Spinal cord (tissue), 10 donors: ENCODE results near the gene ARSG. TPM values are rescaled to one million over a fixed set of nuclear protein-coding genes. Genes with fewer than 3 reads are reported as not detected.

ENCODE experiments used
- DNase-seq, 6 donors: peaks; one replicate each; pipeline versions ENCODE4 v3.0.0 to v3.0.0-alpha.2; 2013 to 2015; ENCODE audit warnings: low spot score in 6 of 6, low read depth in 4 of 6
- H3K27ac ChIP-seq: one replicate; pipeline ENCODE4 v1.5.1; 2013; ENCODE audit warnings: low read depth, low read length, control low read depth
- H3K27me3 ChIP-seq: one replicate; pipeline ENCODE4 v1.6.1; 2013; ENCODE audit warnings: low read length; ENCODE audit not compliant: control insufficient read depth, insufficient read depth
- H3K36me3 ChIP-seq: one replicate; pipeline ENCODE4 v1.6.1; 2013; ENCODE audit warnings: low read length; ENCODE audit not compliant: control insufficient read depth, insufficient read depth
- H3K4me1 ChIP-seq: one replicate; pipeline ENCODE4 v1.6.1; 2013; ENCODE audit warnings: low read length; ENCODE audit not compliant: control insufficient read depth, insufficient read depth
- H3K4me3 ChIP-seq: one replicate; pipeline ENCODE4 v1.5.1; 2013; ENCODE audit warnings: low read depth, low read length, control low read depth
- H3K9me3 ChIP-seq: one replicate; pipeline ENCODE4 v1.6.1; 2013; ENCODE audit warnings: low read length; ENCODE audit not compliant: control insufficient read depth, insufficient read depth
- WGBS: methylation state at CpG from one replicate; pipeline ENCODE4 v1.1.5; 2013; ENCODE audit warnings: missing lambda C conversion rate; ENCODE audit not compliant: insufficient coverage; 5-methylcytosine and 5-hydroxymethylcytosine counted together
- polyA plus RNA-seq, 2 donors: library from polyadenylated mRNA; unstranded; fragments of 120-200 nt; gene quantifications; one replicate each; pipeline ENCODE4 v1.2.1, GENCODE V29; 2013; ENCODE audit not compliant: insufficient read length in 2 of 2
- total RNA-seq, 2 donors: library from RNA; depleted of rRNA in 1 of 2; stranded (reverse); fragments of 120-200 nt in 1 of 2; fragments of >200 nt in 1 of 2; gene quantifications; one replicate each; pipeline versions ENCODE4 v1.2.3 to v1.2.4, GENCODE V29; 2013 to 2014
- donor health status: healthy.

Gene ARSG
- total and polyA plus RNA-seq, 4 donors, result 8.2 to 18.8 (median 9.9) TPM

DNA sequence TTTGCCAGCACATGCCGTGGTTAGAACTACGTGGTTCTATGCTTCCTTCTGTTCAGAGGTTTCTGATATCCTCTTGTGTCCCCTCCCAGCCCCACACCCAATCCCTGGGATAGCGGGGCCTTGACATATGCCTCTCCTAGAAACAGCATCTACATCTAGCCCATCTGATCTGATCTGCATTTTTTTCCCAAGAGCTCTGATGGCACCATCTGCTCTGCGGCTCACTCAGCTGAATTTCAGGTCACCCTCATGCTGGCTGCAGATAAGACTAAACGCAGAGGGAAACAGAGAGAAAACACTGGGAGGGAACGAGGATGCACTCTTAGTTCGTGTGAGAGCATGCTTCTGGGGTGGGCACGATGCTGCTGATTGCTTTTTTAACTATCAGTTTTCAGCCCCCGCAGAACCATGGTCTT is 155.3 kb downstream of the ARSG start:
- H3K4me3 ChIP-seq, result no peak overlapping the region
- H3K9me3 ChIP-seq, result no peaks in the 10 kb centered on the region
- H3K4me1 ChIP-seq, result peaks cover 2% of the 10 kb centered on the region
- H3K36me3 ChIP-seq, result peaks cover 4% of the 10 kb centered on the region
- DNase-seq, result peak in 2 of 6 donors; percentile 64 to 78
- 78% methylated on average over 9 of the region's 9 CpGs for WGBS
- no peak overlapping the region for H3K27ac ChIP-seq
- H3K27me3 ChIP-seq, result no peaks in the 10 kb centered on the region

DNA sequence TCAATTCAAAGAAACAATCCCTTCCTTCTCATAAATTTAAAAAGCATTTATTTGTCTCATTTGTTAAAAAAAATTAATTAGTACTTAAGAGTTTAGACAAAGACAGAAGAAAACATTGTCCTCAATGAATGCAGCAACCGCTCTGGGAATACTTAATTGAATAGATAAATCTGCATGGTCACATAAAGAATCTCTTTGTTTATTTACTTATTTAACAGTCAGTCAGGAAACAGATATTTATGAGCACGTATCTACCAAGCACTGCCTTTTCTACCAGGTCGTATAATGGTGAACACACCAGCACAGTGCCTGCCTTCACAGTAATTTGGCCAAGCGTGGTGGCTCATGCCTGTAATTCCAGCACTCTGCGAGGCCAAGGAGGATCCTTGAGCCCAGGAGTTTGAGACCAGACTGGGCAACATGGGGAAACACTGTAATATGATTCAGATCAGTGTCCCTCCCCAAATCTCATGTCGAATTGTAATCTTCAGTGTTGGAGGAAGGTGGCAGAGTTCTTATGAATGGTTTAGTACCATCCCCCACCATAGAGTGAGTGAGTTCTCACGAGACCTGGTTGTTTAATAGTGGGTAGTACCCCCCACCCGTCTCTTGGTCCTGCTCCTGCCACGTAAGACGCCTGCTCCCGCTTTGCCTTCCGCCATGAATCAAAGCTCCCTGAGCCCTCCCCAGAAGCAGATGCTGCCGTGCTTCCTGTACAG is 157.9 kb downstream of the ARSG start:
- no peak overlapping the region for H3K27ac ChIP-seq
- H3K9me3 ChIP-seq, result no peaks in the 10 kb centered on the region
- no peaks in the 10 kb centered on the region for H3K27me3 ChIP-seq
- peak in 1 of 6 donors; percentile 14 for DNase-seq
- no peaks in the 10 kb centered on the region for H3K4me1 ChIP-seq
- no peak overlapping the region for H3K4me3 ChIP-seq
- peaks cover 4% of the 10 kb centered on the region for H3K36me3 ChIP-seq
- whole genome bisulfite sequencing, result 76% methylated on average over 2 of the region's 13 CpGs

DNA sequence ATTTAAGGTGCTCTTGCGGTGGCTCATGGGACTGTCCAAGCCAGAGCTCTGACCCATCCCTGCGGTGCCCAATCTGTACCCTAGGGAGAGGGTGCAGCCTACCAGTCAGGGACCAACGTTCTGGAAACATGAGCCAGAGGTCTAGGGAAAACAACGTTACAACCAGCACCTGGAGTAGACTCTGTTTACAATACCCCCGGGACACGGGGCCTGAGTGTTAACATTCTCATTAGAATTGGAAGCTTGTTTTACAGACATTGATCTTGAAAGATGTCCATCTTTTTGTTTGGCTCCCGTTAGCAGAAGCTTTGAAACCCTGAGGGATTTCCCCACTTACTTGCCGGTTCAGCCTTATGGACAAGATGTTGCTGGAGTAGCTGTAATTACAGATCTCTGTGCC is 159.1 kb downstream of the ARSG start:
- H3K4me1 ChIP-seq, result no peaks in the 10 kb centered on the region
- H3K27ac ChIP-seq, result no peak overlapping the region
- DNase-seq, result no peak
- H3K4me3 ChIP-seq, result no peak overlapping the region
- no peaks in the 10 kb centered on the region for H3K27me3 ChIP-seq
- H3K9me3 ChIP-seq, result no peaks in the 10 kb centered on the region
- H3K36me3 ChIP-seq, result peaks cover 4% of the 10 kb centered on the region
- WGBS, result 81% methylated on average over 8 of the region's 8 CpGs

- Histone ChIP-seq H3K4me3 (no peak overlapping the region), H3K27me3 (no peaks in the 10 kb centered on the region), H3K4me1 (no peaks in the 10 kb centered on the region), H3K27ac (peak overlapping the region; percentile 19), H3K9me3 (no peaks in the 10 kb centered on the region), H3K36me3 (peaks cover 4% of the 10 kb centered on the region)
- 94% methylated on average over 13 of the region's 14 CpGs for WGBS
- no peak for DNase-seq
Measured at GRCh38 chr17:68450801-68451200, 159.5 kb downstream of the ARSG start.

GRCh38 chr17:68451670-68452354 is 160.5 kb downstream of the ARSG start:
- Histone ChIP-seq H3K9me3 (no peaks in the 10 kb centered on the region), H3K4me3 (no peak overlapping the region), H3K27me3 (no peaks in the 10 kb centered on the region), H3K4me1 (peaks cover 7% of the 10 kb centered on the region), H3K36me3 (peaks cover 4% of the 10 kb centered on the region), H3K27ac (peak overlapping the region; percentile 2)
- no peak for DNase-seq
- no CpG with 5 or more reads among the region's 5 CpGs for whole genome bisulfite sequencing

- no peak for DNase-seq
- peaks cover 13% of the 10 kb centered on the region for H3K4me1 ChIP-seq
- H3K27me3 ChIP-seq, result no peaks in the 10 kb centered on the region
- no peak overlapping the region for H3K27ac ChIP-seq
- peaks cover 4% of the 10 kb centered on the region for H3K36me3 ChIP-seq
- H3K4me3 ChIP-seq, result no peak overlapping the region
- H3K9me3 ChIP-seq, result no peaks in the 10 kb centered on the region
- WGBS, result 62% methylated on average over 3 of the region's 6 CpGs
Measured at GRCh38 chr17:68452724-68453290, 161.5 kb downstream of the ARSG start.

DNA sequence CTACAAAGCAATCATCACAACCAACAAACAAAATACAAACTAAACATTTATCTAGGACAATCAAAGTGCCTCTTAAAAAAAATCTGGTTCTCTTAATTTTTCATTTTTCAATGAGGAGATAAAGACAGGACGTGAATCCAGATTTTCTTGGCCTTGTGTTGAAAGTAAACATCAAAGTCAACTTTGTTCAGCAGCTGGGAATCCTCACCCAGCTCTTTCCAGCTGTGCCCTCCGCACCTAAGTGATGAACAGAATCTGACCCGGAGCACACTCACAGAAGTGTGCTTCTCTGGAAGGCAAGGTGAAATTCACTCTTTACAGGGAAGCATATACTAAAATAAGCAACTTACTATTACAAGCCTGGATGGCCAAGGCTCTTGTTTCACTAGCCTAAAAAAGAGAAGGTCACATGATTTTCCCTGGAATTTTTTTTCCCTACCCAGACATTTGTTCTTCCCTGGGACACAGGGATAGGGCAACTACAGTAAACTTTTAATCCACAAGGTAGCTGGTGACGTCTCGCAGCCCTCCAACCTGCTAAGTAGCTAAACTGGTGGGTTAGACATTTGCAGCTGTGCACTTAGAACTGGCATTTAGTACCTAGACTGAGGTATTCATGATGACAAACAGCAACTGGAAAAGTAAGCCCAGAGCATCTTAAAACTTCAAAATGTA is 162.8 kb downstream of the ARSG start:
- Histone ChIP-seq H3K36me3 (peaks cover 4% of the 10 kb centered on the region), H3K4me3 (no peak overlapping the region), H3K27ac (no peak overlapping the region), H3K27me3 (peaks cover 2% of the 10 kb centered on the region), H3K9me3 (no peaks in the 10 kb centered on the region), H3K4me1 (peaks cover 17% of the 10 kb centered on the region)
- no peak for DNase-seq
- 95% methylated on average over 4 of the region's 5 CpGs for WGBS

- no peak for DNase-seq
- no peaks in the 10 kb centered on the region for H3K9me3 ChIP-seq
- peaks cover under 1% of the 10 kb centered on the region for H3K36me3 ChIP-seq
- WGBS, result no CpG with 5 or more reads among the region's 4 CpGs
- H3K27me3 ChIP-seq, result peaks cover 2% of the 10 kb centered on the region
- H3K27ac ChIP-seq, result peak overlapping the region; percentile 95
- peaks cover 17% of the 10 kb centered on the region for H3K4me1 ChIP-seq
- H3K4me3 ChIP-seq, result peak overlapping the region; percentile 75
Measured at GRCh38 chr17:68455901-68456338, 164.6 kb downstream of the ARSG start.

GRCh38 chr17:68456339-68457167 is 165.3 kb downstream of the ARSG start:
- H3K27me3 ChIP-seq, result peaks cover 2% of the 10 kb centered on the region
- H3K36me3 ChIP-seq, result no peaks in the 10 kb centered on the region
- H3K27ac ChIP-seq, result peak overlapping the region; percentile 95
- peaks cover 17% of the 10 kb centered on the region for H3K4me1 ChIP-seq
- 5% methylated on average over 17 of the region's 23 CpGs for WGBS
- DNase-seq, result peak in 5 of 6 donors; percentile 36 to 86 (median 42)
- no peaks in the 10 kb centered on the region for H3K9me3 ChIP-seq
- H3K4me3 ChIP-seq, result peak overlapping the region; percentile 75
